Osteoblast (primary cell): Measurements from ENCODE around the gene SORCS2. TPM values are rescaled to one million over a fixed set of nuclear protein-coding genes. Genes with fewer than 3 reads are reported as not detected.
A peak's percentile ranks its signal among the peaks of the same experiment; 100 is the strongest.

ENCODE experiments used
- DNase-seq: peaks from one replicate; pipeline ENCODE4 v3.0.0; 2011; ENCODE audit warnings: low spot score, mixed read lengths; ENCODE audit not compliant: insufficient read length; ENCODE audit errors: missing footprints
- H2AFZ ChIP-seq: 2 replicates; pipeline ENCODE4 v1.6.0; 2011; ENCODE audit warnings: mild to moderate bottlenecking, low read length
- H3K27ac ChIP-seq: 2 replicates; pipeline ENCODE4 v1.5.1; 2011; ENCODE audit warnings: mild to moderate bottlenecking, low read depth, low read length, moderate library complexity
- H3K27me3 ChIP-seq: 2 replicates; pipeline ENCODE4 v1.6.0; 2012; ENCODE audit warnings: mild to moderate bottlenecking, control low read depth, inconsistent platforms, low read length, moderate library complexity; ENCODE audit not compliant: insufficient read depth
- H3K36me3 ChIP-seq: 2 replicates; pipeline ENCODE4 v1.5.1; 2011; ENCODE audit warnings: mild to moderate bottlenecking, low read length, control low read depth, moderate library complexity; ENCODE audit not compliant: insufficient read depth
- H3K4me1 ChIP-seq: 2 replicates; pipeline ENCODE4 v1.5.1; 2011; ENCODE audit warnings: mild to moderate bottlenecking, low read length, control low read depth, moderate library complexity; ENCODE audit not compliant: insufficient read depth
- H3K4me2 ChIP-seq: 2 replicates; pipeline ENCODE4 v1.6.0; 2011; ENCODE audit warnings: mild to moderate bottlenecking, low read length; ENCODE audit not compliant: insufficient read depth
- H3K4me3 ChIP-seq: fragments of 200-600 bp; sonication (generic); 3 replicates; pipeline ENCODE4 v1.5.1; 2012; ENCODE audit warnings: mild to moderate bottlenecking, low read length, inconsistent platforms; ENCODE audit not compliant: insufficient read depth
- H3K79me2 ChIP-seq: 2 replicates; pipeline ENCODE4 v1.6.0; 2012; ENCODE audit warnings: mild to moderate bottlenecking, low read length, control low read depth, inconsistent platforms; ENCODE audit not compliant: insufficient read depth
- H3K9me3 ChIP-seq: 2 replicates; pipeline ENCODE4 v1.5.1; 2011; ENCODE audit warnings: low read depth, low read length, control low read depth
- H4K20me1 ChIP-seq: 2 replicates; pipeline ENCODE4 v1.6.0; 2012; ENCODE audit warnings: mild to moderate bottlenecking, low read length, control low read depth; ENCODE audit not compliant: insufficient read depth
- CTCF ChIP-seq: IDR thresholded peaks from 2 replicates; pipeline ENCODE4 v1.5.1; 2011; ENCODE audit warnings: mild to moderate bottlenecking, low read depth, low read length, moderate library complexity; ENCODE audit errors: extremely low read depth
- total RNA-seq: library from RNA; depleted of rRNA; stranded (reverse); fragments of >200 nt; gene quantifications from 2 replicates; pipeline ENCODE4 v1.2.3, GENCODE V29; 2012

The SORCS2 gene
- total RNA-seq, 1 donor = 9.0 TPM

- no peak for TF ChIP-seq CTCF
- H4K20me1 ChIP-seq = no peaks in the 10 kb centered on the region
- H3K9me3 ChIP-seq = no peaks in the 10 kb centered on the region
- H3K79me2 ChIP-seq = no peaks in the 10 kb centered on the region
- no peak overlapping the region for H3K27ac ChIP-seq
- no peak overlapping the region for H2AFZ ChIP-seq
- peak; percentile 57 for DNase-seq
- peaks cover 10% of the 10 kb centered on the region for H3K4me1 ChIP-seq
- peaks cover 5% of the 10 kb centered on the region for H3K27me3 ChIP-seq
- no peak overlapping the region for H3K4me2 ChIP-seq
- no peaks in the 10 kb centered on the region for H3K36me3 ChIP-seq
- no peak overlapping the region for H3K4me3 ChIP-seq
Measured at GRCh38 chr4:7165874-7166201, 26.5 kb upstream of the SORCS2 start.

GRCh38 chr4:7166237-7166636, 26.1 kb upstream of the SORCS2 start:
- no peak overlapping the region for H2AFZ ChIP-seq
- peak; percentile 31 for DNase-seq
- no peak overlapping the region for H3K4me3 ChIP-seq
- no peak overlapping the region for H3K4me2 ChIP-seq
- no peaks in the 10 kb centered on the region for H3K79me2 ChIP-seq
- H4K20me1 ChIP-seq = no peaks in the 10 kb centered on the region
- H3K27ac ChIP-seq = no peak overlapping the region
- no peaks in the 10 kb centered on the region for H3K36me3 ChIP-seq
- no peak for TF ChIP-seq CTCF
- H3K4me1 ChIP-seq = peaks cover 12% of the 10 kb centered on the region
- peaks cover 5% of the 10 kb centered on the region for H3K27me3 ChIP-seq
- H3K9me3 ChIP-seq = no peaks in the 10 kb centered on the region

- H3K9me3 ChIP-seq = no peaks in the 10 kb centered on the region
- H3K36me3 ChIP-seq = no peaks in the 10 kb centered on the region
- H3K27me3 ChIP-seq = peaks cover 6% of the 10 kb centered on the region
- peak; percentile 17 for DNase-seq
- H3K4me1 ChIP-seq = peaks cover 3% of the 10 kb centered on the region
- no peaks in the 10 kb centered on the region for H3K79me2 ChIP-seq
- no peak overlapping the region for H3K4me3 ChIP-seq
- no peak overlapping the region for H2AFZ ChIP-seq
- H3K4me2 ChIP-seq = no peak overlapping the region
- H3K27ac ChIP-seq = no peak overlapping the region
- no peak for TF ChIP-seq CTCF
- no peaks in the 10 kb centered on the region for H4K20me1 ChIP-seq
Measured at GRCh38 chr4:7166981-7167700, 25.2 kb upstream of the SORCS2 start.

- H3K27me3 ChIP-seq = peaks cover 9% of the 10 kb centered on the region
- DNase-seq = peak; percentile 75
- TF ChIP-seq CTCF = no peak
- H3K4me2 ChIP-seq = no peak overlapping the region
- no peaks in the 10 kb centered on the region for H3K79me2 ChIP-seq
- no peak overlapping the region for H2AFZ ChIP-seq
- H3K9me3 ChIP-seq = no peaks in the 10 kb centered on the region
- no peak overlapping the region for H3K27ac ChIP-seq
- no peaks in the 10 kb centered on the region for H3K36me3 ChIP-seq
- H3K4me1 ChIP-seq = peaks cover 3% of the 10 kb centered on the region
- no peak overlapping the region for H3K4me3 ChIP-seq
- no peaks in the 10 kb centered on the region for H4K20me1 ChIP-seq
Measured at GRCh38 chr4:7167706-7168105, 24.6 kb upstream of the SORCS2 start.
